Hepatocyte (in vitro differentiated cells): ENCODE results near the gene SHISA7. TPM values are rescaled to one million over a fixed set of nuclear protein-coding genes. Genes with fewer than 3 reads are reported as not detected.

Experiments
- DNase-seq: peaks from one replicate; pipeline ENCODE4 v3.0.0-alpha.2; 2016; ENCODE audit warnings: low spot score
- H2AFZ ChIP-seq: fragments of 200-600 bp; sonication (generic); 2 replicates; pipeline ENCODE4 v1.6.0; 2016; ENCODE audit warnings: antibody characterized with exemption, mild to moderate bottlenecking
- H3K27ac ChIP-seq: fragments of 200-600 bp; sonication (generic); 2 replicates; pipeline ENCODE4 v1.5.1; 2016; ENCODE audit warnings: mild to moderate bottlenecking
- H3K27me3 ChIP-seq: fragments of 200-600 bp; sonication (generic); 2 replicates; pipeline ENCODE4 v1.6.1; 2016
- H3K36me3 ChIP-seq: fragments of 200-600 bp; sonication (generic); replicated peaks from 2 replicates; pipeline ENCODE4 v1.5.1; 2016; ENCODE audit warnings: low read depth; ENCODE audit not compliant: insufficient read depth
- H3K4me1 ChIP-seq: fragments of 200-600 bp; sonication (generic); 2 replicates; pipeline ENCODE4 v1.5.1; 2016; ENCODE audit warnings: mild to moderate bottlenecking, moderate library complexity; ENCODE audit not compliant: insufficient read depth
- H3K4me2 ChIP-seq: fragments of 200-600 bp; sonication (generic); 2 replicates; pipeline ENCODE4 v1.6.0; 2016
- H3K4me3 ChIP-seq: fragments of 200-600 bp; sonication (generic); 2 replicates; pipeline ENCODE4 v1.5.1; 2016; ENCODE audit warnings: mild to moderate bottlenecking
- H3K79me2 ChIP-seq: fragments of 200-600 bp; sonication (generic); 2 replicates; pipeline ENCODE4 v1.6.0; 2017; ENCODE audit warnings: mild to moderate bottlenecking
- H3K9me2 ChIP-seq: fragments of 200-600 bp; sonication (generic); replicated peaks from 2 replicates; pipeline ENCODE4 v1.6.0; 2017; ENCODE audit warnings: mild to moderate bottlenecking; ENCODE audit not compliant: insufficient read depth
- H3K9me3 ChIP-seq: fragments of 200-600 bp; sonication (generic); 2 replicates; pipeline ENCODE4 v1.5.1; 2016; ENCODE audit warnings: low read depth, mild to moderate bottlenecking
- H4K20me1 ChIP-seq: fragments of 200-600 bp; sonication (generic); 2 replicates; pipeline ENCODE4 v1.6.0; 2016; ENCODE audit warnings: mild to moderate bottlenecking; ENCODE audit not compliant: insufficient read depth, poor library complexity, severe bottlenecking
- CTCF ChIP-seq: fragments of 200-600 bp; sonication (generic); IDR thresholded peaks from 2 replicates; pipeline ENCODE4 v1.5.1; 2016; ENCODE audit warnings: antibody characterized with exemption, mild to moderate bottlenecking; ENCODE audit not compliant: poor library complexity
- EZH2 ChIP-seq: fragments of 200-600 bp; sonication (generic); IDR thresholded peaks from 2 replicates; pipeline ENCODE4 v1.6.1; 2016; ENCODE audit warnings: antibody characterized with exemption, mild to moderate bottlenecking, borderline replicate concordance
- EZH2phosphoT487 ChIP-seq: fragments of 200-600 bp; sonication (generic); IDR thresholded peaks from one replicate; pipeline ENCODE4 v1.6.1; 2018; ENCODE audit warnings: antibody characterized with exemption, mild to moderate bottlenecking, low read depth, moderate library complexity; ENCODE audit not compliant: unreplicated experiment, severe bottlenecking
- WGBS: methylation state at CpG from one replicate; pipeline ENCODE4 v1.1.6; 2016; ENCODE audit warnings: low lambda C conversion rate; ENCODE audit errors: missing lambda C conversion rate; 5-methylcytosine and 5-hydroxymethylcytosine counted together
- polyA plus RNA-seq: library from polyadenylated mRNA; unstranded; fragments of >200 nt; fragmentation: Nextera tagmentation; extraction: Ambion mirVana; gene quantifications from 2 replicates; pipeline ENCODE4 v1.2.1, GENCODE V29; 2016
- total RNA-seq: library from RNA; depleted of rRNA; stranded (reverse); fragments of >200 nt; gene quantifications from 2 replicates; pipeline ENCODE4 v1.2.3, GENCODE V29; 2014

The SHISA7 gene
- total and polyA plus RNA-seq, 2 experiments from 2014 or later: not detected

- 96% methylated on average over 13 of the region's 14 CpGs for WGBS
- H3K4me2 ChIP-seq: no peak overlapping the region
- H3K27ac ChIP-seq: no peak overlapping the region
- no peak overlapping the region for H2AFZ ChIP-seq
- H3K79me2 ChIP-seq: peaks cover 11% of the 10 kb centered on the region
- peaks cover 7% of the 10 kb centered on the region for H4K20me1 ChIP-seq
- peaks cover 14% of the 10 kb centered on the region for H3K27me3 ChIP-seq
- DNase-seq: no peak
- H3K9me2 ChIP-seq: no peaks in the 10 kb centered on the region
- H3K36me3 ChIP-seq: no peaks in the 10 kb centered on the region
- TF ChIP-seq EZH2 (no peak), EZH2phosphoT487 (no peak), CTCF (no peak)
- H3K9me3 ChIP-seq: no peaks in the 10 kb centered on the region
- H3K4me3 ChIP-seq: no peak overlapping the region
- H3K4me1 ChIP-seq: peaks cover 15% of the 10 kb centered on the region
Observed at GRCh38 chr19:55456347-55456746, 13.2 kb upstream of the SHISA7 start.

GRCh38 chr19:55455576-55456235 lies 12.6 kb upstream of the SHISA7 start:
- WGBS: 87% methylated on average over 10 of the region's 11 CpGs
- Histone ChIP-seq H3K4me3 (no peak overlapping the region), H3K27ac (no peak overlapping the region), H3K36me3 (no peaks in the 10 kb centered on the region), H3K4me2 (no peak overlapping the region), H3K27me3 (peaks cover 16% of the 10 kb centered on the region), H3K9me2 (no peaks in the 10 kb centered on the region), H4K20me1 (peaks cover 7% of the 10 kb centered on the region), H3K79me2 (peaks cover 11% of the 10 kb centered on the region), H2AFZ (no peak overlapping the region), H3K4me1 (peaks cover 15% of the 10 kb centered on the region), H3K9me3 (no peaks in the 10 kb centered on the region)
- TF ChIP-seq EZH2phosphoT487: no peak
- no peak for TF ChIP-seq CTCF
- TF ChIP-seq EZH2: no peak
- DNase-seq: no peak

GRCh38 chr19:55454787-55455243 lies 11.7 kb upstream of the SHISA7 start:
- H3K36me3 ChIP-seq: no peaks in the 10 kb centered on the region
- peaks cover 7% of the 10 kb centered on the region for H4K20me1 ChIP-seq
- no peaks in the 10 kb centered on the region for H3K9me2 ChIP-seq
- WGBS: 63% methylated on average over 7 of the region's 14 CpGs
- no peak overlapping the region for H3K4me3 ChIP-seq
- H3K4me1 ChIP-seq: peaks cover 14% of the 10 kb centered on the region
- no peak for TF ChIP-seq EZH2
- TF ChIP-seq CTCF: peak; percentile 49
- no peak for TF ChIP-seq EZH2phosphoT487
- H3K9me3 ChIP-seq: no peaks in the 10 kb centered on the region
- H3K4me2 ChIP-seq: no peak overlapping the region
- H3K27me3 ChIP-seq: peaks cover 22% of the 10 kb centered on the region
- H3K79me2 ChIP-seq: peaks cover 11% of the 10 kb centered on the region
- no peak overlapping the region for H2AFZ ChIP-seq
- no peak overlapping the region for H3K27ac ChIP-seq
- no peak for DNase-seq
